Activated CD8-positive, alpha-beta memory T cell treated with anti-CD3 and anti-CD28 coated beads, Interleukin-2, amount 50 U/mL, for 1 hour (primary cell): ENCODE measurements around the gene PPP1R16B.

ENCODE experiments used
- DNase-seq: peaks from one replicate; pipeline ENCODE4 v3.0.0-alpha.2; 2020; ENCODE audit errors: extremely low read depth

PPP1R16B gene

GRCh38 chr20:38896009-38896594 lies 90.6 kb downstream of the PPP1R16B start:
- no peak for DNase-seq

DNA sequence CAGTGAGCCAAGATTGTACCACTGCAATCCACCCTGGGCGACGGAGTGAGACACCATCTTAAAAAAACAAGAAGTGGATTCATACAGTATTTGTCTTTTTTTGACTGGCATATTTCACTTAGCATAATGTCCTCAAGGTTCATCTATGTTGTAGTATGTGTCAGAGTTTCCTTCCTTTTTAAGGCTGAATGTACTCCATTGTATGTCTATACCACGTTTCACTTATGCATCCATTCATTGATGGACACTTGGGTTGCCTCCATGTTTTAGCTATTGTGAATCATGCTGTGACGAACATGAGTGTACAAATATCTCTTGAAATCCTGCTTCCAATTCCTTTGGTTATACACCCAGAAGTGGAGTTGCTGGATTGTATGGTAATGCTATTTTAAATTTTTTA lies 91.8 kb downstream of the PPP1R16B start:
- no peak for DNase-seq

DNA sequence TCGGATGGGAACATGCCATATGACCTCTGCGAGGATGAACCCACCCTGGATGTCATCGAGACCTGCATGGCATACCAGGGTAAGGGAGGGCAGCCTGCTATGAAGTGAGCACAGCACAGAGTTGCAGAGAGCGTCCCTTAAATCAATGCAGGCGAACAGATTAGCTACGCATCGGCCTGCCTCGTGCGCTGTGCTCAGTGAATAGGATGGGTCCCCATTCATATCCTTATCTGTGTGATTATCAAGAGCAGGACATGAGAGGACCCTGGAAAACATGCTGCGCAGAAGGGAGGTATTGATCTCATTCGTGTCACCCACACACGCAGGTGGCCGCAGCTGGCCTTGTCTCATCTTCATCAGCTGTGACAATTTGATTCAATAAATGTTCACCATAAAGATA lies 95.1 kb downstream of the PPP1R16B start:
- no peak for DNase-seq

DNA sequence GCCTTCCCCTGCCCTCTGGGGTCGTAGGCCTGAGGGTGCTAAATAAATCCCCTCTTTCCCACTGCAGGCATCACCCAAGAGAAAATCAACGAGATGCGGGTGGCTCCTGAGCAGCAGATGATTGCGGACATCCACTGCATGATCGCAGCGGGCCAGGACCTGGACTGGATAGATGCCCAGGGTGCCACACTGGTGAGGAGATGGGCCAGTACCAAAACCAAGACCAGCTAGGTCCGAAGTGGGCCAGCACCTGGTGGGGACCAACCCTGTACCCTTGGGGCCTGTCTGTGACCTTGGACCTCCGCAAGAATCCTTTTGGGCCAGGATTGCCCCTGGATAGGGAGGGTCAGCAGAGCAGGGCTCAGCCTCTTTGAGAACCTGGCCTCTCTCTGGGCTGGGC lies 97.1 kb downstream of the PPP1R16B start:
- no peak for DNase-seq

DNA sequence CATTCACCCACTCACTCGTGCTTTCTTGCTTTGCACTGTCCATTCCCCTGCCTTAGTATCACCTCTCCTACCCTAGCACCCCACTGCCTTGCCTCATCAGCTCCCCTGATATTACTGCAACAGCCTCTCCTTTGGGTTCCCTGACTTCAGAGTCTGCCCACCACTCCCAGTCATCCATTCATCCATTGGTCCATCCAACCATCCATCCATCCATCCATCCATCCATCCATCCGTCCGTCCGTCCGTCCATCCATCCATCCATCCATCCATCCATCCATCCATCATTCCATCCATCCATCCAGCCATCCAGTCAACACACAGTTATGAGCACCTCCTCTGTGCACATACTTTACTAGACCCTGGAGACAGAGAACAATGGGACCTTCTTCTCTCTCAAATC lies 97.8 kb downstream of the PPP1R16B start:
- no peak for DNase-seq

DNA sequence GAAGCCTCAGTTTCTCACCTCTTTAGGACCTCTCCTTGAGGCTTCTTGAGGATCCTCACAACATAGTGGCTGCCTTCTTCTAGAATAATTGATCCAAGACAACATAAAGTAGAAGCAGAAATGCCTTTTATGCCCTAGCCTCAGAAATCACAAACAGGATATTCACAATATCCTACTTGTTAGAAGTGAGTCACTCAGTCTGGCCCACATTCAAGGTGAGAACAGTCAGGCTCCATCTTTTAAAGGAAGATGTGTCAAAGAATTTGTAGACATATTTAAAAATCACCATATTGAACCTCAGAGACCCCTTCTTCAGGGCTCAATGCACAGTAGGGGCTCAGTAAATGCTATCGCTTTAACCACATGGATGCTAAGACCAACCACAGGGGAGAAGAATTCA lies 99.9 kb downstream of the PPP1R16B start:
- no peak for DNase-seq

GRCh38 chr20:38907918-38908677 lies 102.6 kb downstream of the PPP1R16B start:
- DNase-seq, result no peak

DNA sequence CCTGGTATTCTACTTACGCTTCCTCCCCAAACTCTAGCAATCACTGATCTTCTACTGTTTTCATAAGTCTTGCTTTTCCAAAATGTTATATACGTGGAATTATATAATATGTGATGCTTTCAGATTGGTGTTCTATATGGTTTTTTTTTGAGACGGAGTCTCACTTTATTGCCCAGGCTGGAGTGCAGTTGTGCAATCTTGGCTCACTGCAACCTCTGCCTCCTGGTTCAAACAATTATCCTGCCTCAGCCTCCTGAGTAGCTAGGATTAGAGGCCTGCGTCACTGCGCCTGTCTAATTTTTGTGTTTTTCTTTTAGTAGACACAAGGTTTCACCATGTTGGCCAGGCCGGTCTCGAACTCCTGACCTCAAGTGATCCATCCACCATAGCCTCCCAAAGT lies 109.9 kb downstream of the PPP1R16B start:
- DNase-seq, result no peak

- DNase-seq, result no peak
Measured at GRCh38 chr20:38917657-38918056, 112.2 kb downstream of the PPP1R16B start.

DNA sequence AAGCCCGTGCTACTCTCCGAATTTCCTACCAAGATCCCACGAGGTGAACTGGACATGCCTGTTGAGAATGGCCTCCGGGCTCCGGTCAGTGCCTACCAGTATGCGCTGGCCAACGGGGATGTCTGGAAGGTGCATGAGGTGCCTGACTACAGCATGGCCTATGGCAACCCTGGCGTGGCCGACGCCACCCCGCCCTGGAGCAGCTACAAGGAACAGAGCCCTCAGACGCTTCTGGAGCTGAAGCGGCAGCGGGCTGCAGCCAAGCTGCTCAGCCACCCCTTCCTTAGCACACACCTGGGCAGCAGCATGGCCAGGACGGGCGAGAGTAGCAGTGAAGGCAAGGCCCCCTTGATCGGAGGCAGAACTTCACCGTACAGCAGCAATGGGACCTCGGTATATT lies 112.7 kb downstream of the PPP1R16B start:
- no peak for DNase-seq

DNA sequence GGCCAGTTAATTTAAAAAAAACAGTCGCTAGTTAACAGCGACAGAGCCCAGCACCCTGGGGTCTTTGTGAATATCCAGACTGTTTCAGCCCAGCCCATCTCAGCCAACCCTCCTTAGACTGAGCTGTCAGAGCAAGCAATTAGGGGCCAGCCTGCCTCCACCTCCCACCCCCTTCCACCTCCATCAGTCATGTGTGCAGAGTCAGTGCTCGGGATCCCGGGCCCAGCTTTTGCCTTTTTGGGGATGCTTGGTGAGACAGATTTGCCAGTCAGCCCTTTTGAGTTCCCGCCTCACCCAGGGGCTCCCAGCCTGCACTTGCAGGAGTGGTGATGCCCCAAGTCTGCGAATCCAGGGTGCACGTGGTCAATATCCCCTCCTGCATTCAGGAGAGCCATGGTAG lies 114.2 kb downstream of the PPP1R16B start:
- no peak for DNase-seq

GRCh38 chr20:38920411-38920810 lies 114.9 kb downstream of the PPP1R16B start:
- no peak for DNase-seq

GRCh38 chr20:38920851-38921250 lies 115.4 kb downstream of the PPP1R16B start:
- no peak for DNase-seq

DNA sequence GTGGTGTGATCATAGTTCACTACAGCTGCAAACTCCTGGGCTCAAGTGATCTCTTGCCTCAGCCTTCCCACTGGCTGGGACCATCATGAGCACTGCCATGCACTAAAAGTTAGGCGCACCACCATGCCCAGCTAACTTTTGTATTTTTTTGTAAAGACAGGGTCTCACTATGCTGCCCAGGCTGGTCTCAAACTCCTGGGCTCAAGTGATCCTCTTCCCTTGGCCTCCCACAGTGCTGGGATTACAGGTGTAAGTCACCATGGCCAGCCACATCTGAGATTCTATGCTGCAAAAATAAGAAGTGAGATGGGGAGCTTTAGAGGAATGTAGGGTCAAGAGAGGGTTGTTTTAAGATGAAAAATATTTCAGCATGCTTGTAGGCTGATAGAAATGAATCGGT lies 119.2 kb downstream of the PPP1R16B start:
- no peak for DNase-seq

GRCh38 chr20:38926142-38926933 lies 120.8 kb downstream of the PPP1R16B start, which contains the start of gene FAM83D:
TSS of gene FAM83D (plus strand) at chr20:38926417. CDS start at chr20:38926443, 26 bp downstream.
- peak; percentile 77 for DNase-seq

GRCh38 chr20:38926934-38927616 lies 121.6 kb downstream of the PPP1R16B start:
- DNase-seq, result no peak

GRCh38 chr20:38927902-38928578 lies 122.5 kb downstream of the PPP1R16B start:
- no peak for DNase-seq

GRCh38 chr20:38930242-38930569 lies 124.7 kb downstream of the PPP1R16B start:
- DNase-seq, result no peak

- DNase-seq, result no peak
Measured at GRCh38 chr20:38931984-38932383, 126.5 kb downstream of the PPP1R16B start.

DNA sequence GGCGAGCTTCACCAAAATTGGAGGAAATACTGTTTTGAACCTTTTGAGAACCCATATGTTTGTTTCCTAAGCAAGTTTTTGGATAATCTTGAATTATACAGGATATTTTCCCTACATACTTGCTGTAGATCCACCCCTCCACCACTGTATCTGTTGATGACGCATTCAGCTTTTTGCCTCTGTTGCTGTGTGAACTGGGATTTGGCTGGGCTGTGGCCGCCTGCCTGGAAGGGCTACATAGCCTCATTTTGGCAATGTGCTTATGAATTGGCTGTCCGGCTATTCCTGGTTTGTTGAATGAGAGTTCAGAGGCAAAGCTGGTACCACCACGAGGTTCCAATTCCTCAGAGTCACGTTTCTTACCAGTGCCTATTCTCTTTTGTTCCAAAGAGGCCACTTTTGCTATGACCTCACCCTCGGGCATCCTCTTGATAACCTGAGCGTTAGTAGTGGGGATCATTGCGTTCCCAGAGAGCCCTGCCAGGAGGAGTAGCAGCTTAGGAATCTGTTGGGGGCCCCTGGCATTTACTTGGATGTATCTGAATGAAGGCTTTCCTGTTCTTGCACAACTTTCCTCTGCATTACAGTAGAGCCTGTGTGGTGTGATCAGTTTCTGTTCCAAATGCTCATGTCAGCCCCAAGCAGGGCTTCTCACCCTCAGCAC lies 127.1 kb downstream of the PPP1R16B start:
- DNase-seq, result no peak

- DNase-seq, result no peak
Measured at GRCh38 chr20:38934530-38934929, 129.0 kb downstream of the PPP1R16B start.
